Measurements from ENCODE around the gene ASIC5.
"Not testable (repeated sequence)": the region's sequence is repeated elsewhere in the genome, so short reads cannot be mapped to it uniquely, and the experiment has no call there.

- TF ChIP-seq CTCF (IDR thresholded peaks at IDR 0.05 in 8 of 11, conservative IDR thresholded peaks at IDR 0.05 in 3 of 11); POLR2A (IDR thresholded peaks at IDR 0.05); POLR2AphosphoS5 (IDR thresholded peaks at IDR 0.05): not testable (repeated sequence)
Measured at GRCh38 chr4:155797581-155797980, 68.5 kb downstream of the ASIC5 start.
